ENCODE results near the gene PAX2. TPM values are rescaled to one million over a fixed set of nuclear protein-coding genes. Genes with fewer than 3 reads are reported as not detected.

PAX2 gene
- total and polyA plus RNA-seq, 2 of the 13 experiments (the other 11 are each of a cell fraction or from before 2014, with no cell fraction given): not detected

DNA sequence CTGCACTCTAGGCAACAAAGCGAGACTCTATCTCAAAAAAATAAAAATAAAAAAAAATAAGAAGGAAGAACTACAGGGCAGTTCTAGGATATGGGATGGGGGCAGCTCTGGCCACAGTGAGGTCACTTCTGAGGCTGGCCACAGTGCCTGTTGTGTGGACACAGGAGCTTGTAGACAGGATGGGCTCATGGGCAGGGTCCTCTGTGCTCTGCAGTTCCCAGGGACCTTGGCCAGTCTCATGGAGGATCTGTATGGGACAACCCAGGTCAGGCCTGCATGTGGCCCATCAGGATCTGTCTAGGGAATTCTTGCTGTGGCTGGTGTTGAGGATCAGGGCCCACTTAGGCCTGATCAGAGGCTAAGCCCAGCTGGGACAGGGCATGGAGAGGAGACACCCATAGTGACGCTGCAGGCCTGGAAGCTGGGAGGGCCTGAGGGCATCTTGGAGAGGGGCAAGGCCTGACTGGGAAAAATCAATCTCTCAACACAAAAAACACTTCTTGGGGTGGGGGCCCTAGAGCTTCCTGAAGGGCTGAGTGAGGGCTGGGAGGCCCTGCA, 19.4 kb upstream of the PAX2 start (continued):
- TF ChIP-seq RARA (CRISPR knock-in tag; IDR thresholded peaks at IDR 0.05): no peak

DNA sequence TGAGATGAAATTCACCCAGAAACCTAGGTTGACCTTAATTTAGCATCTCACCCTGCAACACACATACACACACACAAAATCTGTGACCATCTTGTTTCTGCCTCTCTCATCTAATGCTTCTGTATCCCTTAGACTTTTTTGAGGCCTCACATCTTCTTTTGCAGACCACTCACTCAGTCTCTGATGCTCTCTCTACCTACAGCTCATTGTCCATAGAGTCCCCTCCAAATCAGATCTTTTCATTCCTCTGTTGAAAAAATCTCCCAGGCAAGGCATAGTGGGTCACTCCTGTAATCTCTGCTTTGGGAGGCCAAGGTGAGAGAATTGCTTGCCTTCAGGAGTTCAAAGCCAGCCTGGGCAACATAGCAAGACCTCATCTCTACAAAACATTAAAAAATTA, 17.6 kb upstream of the PAX2 start:
- no peaks in the 10 kb centered on the region for H3K36me3 ChIP-seq (replicated peaks in 1 of 2; ENCODE audit: control insufficient read depth in 1 of 2, insufficient read depth in 2 of 2, low read length in 2 of 2)
- in situ Hi-C loops (cut with HindIII; ENCODE audit: extremely low pct_ligation_motif_present, low pct_unique_long_range_greater_than_20kb): no loop called here
- FAIRE-seq: no peak
- ChIA-PET CTCF (ENCODE audit: low intra/inter-chr PET ratio, low total read pairs) (no interaction called here), POLR2A (interaction anchor here (1.0 kb wide), 1 partner anchor 151 kb away, joined by 3 read pairs; no protein-coding TSS in a partner anchor)
- peaks cover 32% of the 10 kb centered on the region for H3K4me1 ChIP-seq (ENCODE audit: insufficient read depth, low read length)
- no peak for DNase-seq (ENCODE audit: low spot score)
- no peaks in the 10 kb centered on the region for H3K79me2 ChIP-seq (ENCODE audit: insufficient read depth, low read length)
- intact Hi-C loops (cut with micrococcal nuclease; ENCODE audit: unreplicated experiment): no loop called here
- no peaks in the 10 kb centered on the region for H3K9me3 ChIP-seq (ENCODE audit: low read length)
- TF ChIP-seq, protein P1, sequence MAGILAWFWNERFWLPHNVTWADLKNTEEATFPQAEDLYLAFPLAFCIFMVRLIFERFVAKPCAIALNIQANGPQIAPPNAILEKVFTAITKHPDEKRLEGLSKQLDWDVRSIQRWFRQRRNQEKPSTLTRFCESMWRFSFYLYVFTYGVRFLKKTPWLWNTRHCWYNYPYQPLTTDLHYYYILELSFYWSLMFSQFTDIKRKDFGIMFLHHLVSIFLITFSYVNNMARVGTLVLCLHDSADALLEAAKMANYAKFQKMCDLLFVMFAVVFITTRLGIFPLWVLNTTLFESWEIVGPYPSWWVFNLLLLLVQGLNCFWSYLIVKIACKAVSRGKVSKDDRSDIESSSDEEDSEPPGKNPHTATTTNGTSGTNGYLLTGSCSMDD (CRISPR knock-in tag; IDR thresholded peaks at IDR 0.05): no peak
- no peak for TF ChIP-seq MYC (CRISPR knock-in tag; IDR thresholded peaks at IDR 0.05; ENCODE audit: borderline replicate concordance)
- no peak overlapping the region for H3K4me3 ChIP-seq (replicated peaks in 1 of 3; ENCODE audit: insufficient read depth in 1 of 3, low read depth in 2 of 3, low read length in 3 of 3)
- H3K27me3 ChIP-seq (ENCODE audit: control insufficient read depth in 1 of 2, insufficient read depth in 2 of 2, low read length in 2 of 2): peaks cover 4 to 81% of the 10 kb centered on the region in 2 experiments; a peak in 4 of 5 replicates
- no peak overlapping the region for H3K27ac ChIP-seq (ENCODE audit: extremely low read length, insufficient read depth, low read length)
- BruUV-seq (replicated peaks): no TSS peak
- no peaks in the 10 kb centered on the region for H4K20me1 ChIP-seq (ENCODE audit: insufficient read depth, low read length)
- no peak overlapping the region for H3K9ac ChIP-seq (ENCODE audit: insufficient read depth, low read depth, low read length)
- ATAC-seq: no peak
- no peak overlapping the region for H2AFZ ChIP-seq (ENCODE audit: low read length)
- H3K4me2 ChIP-seq (ENCODE audit: low read depth, low read length): no peak overlapping the region

All from HepG2 (cell line).